Trophoblast cell (in vitro differentiated cells and primary cell): ENCODE measurements around the gene CDC42EP3.

ENCODE experiments used
- DNase-seq, 2 donors: peaks; one replicate each; pipeline ENCODE4 v3.0.0-alpha.2; 2016
- H2AFZ ChIP-seq: 2 replicates; pipeline ENCODE4 v1.6.1; 2013; ENCODE audit warnings: low read length, moderate library complexity, mild to moderate bottlenecking; ENCODE audit not compliant: insufficient read depth, poor library complexity
- H2AK5ac ChIP-seq: 2 replicates; pipeline ENCODE4 v1.6.1; 2013; ENCODE audit warnings: mild to moderate bottlenecking, low read length
- H2BK120ac ChIP-seq: 2 replicates; pipeline ENCODE4 v1.6.1; 2013; ENCODE audit warnings: low read length, mild to moderate bottlenecking, moderate library complexity; ENCODE audit not compliant: insufficient read depth, poor library complexity
- H2BK12ac ChIP-seq: 2 replicates; pipeline ENCODE4 v1.6.1; 2013; ENCODE audit warnings: mild to moderate bottlenecking, low read length, moderate library complexity
- H2BK5ac ChIP-seq: 2 replicates; pipeline ENCODE4 v1.6.1; 2013; ENCODE audit warnings: low read length, low read depth, moderate library complexity, mild to moderate bottlenecking; ENCODE audit not compliant: poor library complexity
- H3K14ac ChIP-seq: 2 replicates; pipeline ENCODE4 v1.6.1; 2013; ENCODE audit warnings: mild to moderate bottlenecking, low read length
- H3K18ac ChIP-seq: 2 replicates; pipeline ENCODE4 v1.6.1; 2013; ENCODE audit warnings: mild to moderate bottlenecking, low read length
- H3K23ac ChIP-seq: 2 replicates; pipeline ENCODE4 v1.6.1; 2013; ENCODE audit warnings: low read length
- H3K27ac ChIP-seq: 2 replicates; pipeline ENCODE4 v1.5.1; 2013; ENCODE audit warnings: low read depth, mild to moderate bottlenecking, inconsistent platforms, low read length, moderate library complexity
- H3K27me3 ChIP-seq: 2 replicates; pipeline ENCODE4 v1.6.1; 2013; ENCODE audit warnings: inconsistent platforms, mild to moderate bottlenecking, low read length, moderate library complexity; ENCODE audit not compliant: insufficient read depth
- H3K36me3 ChIP-seq, 2 experiments: 1 replicate in 1 of 2; 2 replicates in 1 of 2; pipeline ENCODE4 v1.6.1; 2013; ENCODE audit warnings: low read length in 2 of 2, mild to moderate bottlenecking in 2 of 2, moderate library complexity in 1 of 2; ENCODE audit not compliant: insufficient read depth in 2 of 2, control insufficient read depth in 1 of 2
- H3K4ac ChIP-seq: 2 replicates; pipeline ENCODE4 v1.6.1; 2013; ENCODE audit warnings: low read depth, mild to moderate bottlenecking, low read length, moderate library complexity
- H3K4me1 ChIP-seq, 2 experiments: 1 replicate in 1 of 2; 2 replicates in 1 of 2; pipeline ENCODE4 v1.6.1; 2013; ENCODE audit warnings: low read length in 2 of 2, mild to moderate bottlenecking in 2 of 2, moderate library complexity in 1 of 2; ENCODE audit not compliant: insufficient read depth in 2 of 2, control insufficient read depth in 1 of 2
- H3K4me2 ChIP-seq: 2 replicates; pipeline ENCODE4 v1.6.1; 2013; ENCODE audit warnings: inconsistent platforms, mild to moderate bottlenecking, low read length, moderate library complexity
- H3K4me3 ChIP-seq: 2 replicates; pipeline ENCODE4 v1.5.1; 2013; ENCODE audit warnings: mild to moderate bottlenecking, low read depth, low read length, inconsistent platforms
- H3K79me1 ChIP-seq: one replicate; pipeline ENCODE4 v1.6.1; 2013; ENCODE audit warnings: low read length
- H3K79me2 ChIP-seq: 2 replicates; pipeline ENCODE4 v1.6.1; 2013; ENCODE audit warnings: low read length, mild to moderate bottlenecking; ENCODE audit not compliant: control insufficient read depth, insufficient read depth, poor library complexity
- H3K9ac ChIP-seq: 2 replicates; pipeline ENCODE4 v1.6.1; 2013; ENCODE audit warnings: mild to moderate bottlenecking, low read length
- H3K9me3 ChIP-seq: 2 replicates; pipeline ENCODE4 v1.6.1; 2013; ENCODE audit warnings: low read depth, mild to moderate bottlenecking, control low read depth, inconsistent platforms, low read length; ENCODE audit not compliant: insufficient read depth
- H4K12ac ChIP-seq: 2 replicates; pipeline ENCODE4 v1.6.1; 2013; ENCODE audit warnings: low read depth, mild to moderate bottlenecking, low read length, moderate library complexity
- H4K8ac ChIP-seq: 2 replicates; pipeline ENCODE4 v1.6.1; 2013; ENCODE audit warnings: low read depth, mild to moderate bottlenecking, low read length, moderate library complexity
- H4K91ac ChIP-seq: one replicate; pipeline ENCODE4 v1.6.1; 2013; ENCODE audit warnings: low read depth, mild to moderate bottlenecking, low read length, moderate library complexity
- WGBS: extraction: QIAGEN DNeasy Blood & Tissue Kit; methylation state at CpG from one replicate; pipeline ENCODE4 v1.1.7; 2013; ENCODE audit warnings: missing lambda C conversion rate; ENCODE audit not compliant: insufficient read length, insufficient coverage; ENCODE audit errors: extremely low coverage; 5-methylcytosine and 5-hydroxymethylcytosine counted together

The CDC42EP3 gene

GRCh38 chr2:37618326-37618725 lies 53.1 kb downstream of the CDC42EP3 start:
- no CpG with 5 or more reads among the region's 3 CpGs for WGBS
- Histone ChIP-seq H3K18ac (no peak overlapping the region), H3K4me2 (no peak overlapping the region), H3K9me3 (no peaks in the 10 kb centered on the region), H3K27me3 (no peaks in the 10 kb centered on the region), H3K36me3 (no peaks in the 10 kb centered on the region), H3K79me1 (no peaks in the 10 kb centered on the region), H3K4me1 (peaks cover 0 to 4% of the 10 kb centered on the region in 2 experiments), H3K27ac (no peak overlapping the region), H4K8ac (no peak overlapping the region), H3K79me2 (no peaks in the 10 kb centered on the region), H2BK120ac (no peak overlapping the region), H3K4ac (no peak overlapping the region), H2AK5ac (no peak overlapping the region), H4K91ac (no peak overlapping the region), H4K12ac (no peak overlapping the region), H3K4me3 (no peak overlapping the region), H3K23ac (no peak overlapping the region), H2AFZ (no peak overlapping the region), H3K9ac (peak overlapping the region; percentile 41), H2BK12ac (no peak overlapping the region), H3K14ac (no peak overlapping the region), H2BK5ac (no peak overlapping the region)
- no peak for DNase-seq

GRCh38 chr2:37617119-37617892 lies 54.1 kb downstream of the CDC42EP3 start:
- H2BK12ac ChIP-seq: no peak overlapping the region
- no CpG with 5 or more reads among the region's 14 CpGs for WGBS
- no peak overlapping the region for H2AK5ac ChIP-seq
- H3K79me1 ChIP-seq: no peaks in the 10 kb centered on the region
- no peak overlapping the region for H3K27ac ChIP-seq
- no peak overlapping the region for H2BK5ac ChIP-seq
- H3K14ac ChIP-seq: no peak overlapping the region
- H3K23ac ChIP-seq: no peak overlapping the region
- no peak overlapping the region for H4K12ac ChIP-seq
- H3K9ac ChIP-seq: no peak overlapping the region
- H3K4me3 ChIP-seq: no peak overlapping the region
- no peak overlapping the region for H4K8ac ChIP-seq
- no peaks in the 10 kb centered on the region for H3K79me2 ChIP-seq
- no peak overlapping the region for H2BK120ac ChIP-seq
- H3K36me3 ChIP-seq: no peaks in the 10 kb centered on the region
- H2AFZ ChIP-seq: no peak overlapping the region
- H3K4ac ChIP-seq: no peak overlapping the region
- H3K27me3 ChIP-seq: no peaks in the 10 kb centered on the region
- H4K91ac ChIP-seq: no peak overlapping the region
- no peaks in the 10 kb centered on the region for H3K9me3 ChIP-seq
- H3K4me2 ChIP-seq: no peak overlapping the region
- H3K4me1 ChIP-seq: peaks cover 0 to 4% of the 10 kb centered on the region in 2 experiments
- no peak overlapping the region for H3K18ac ChIP-seq
- DNase-seq: peak in 1 of 2 donors; percentile 28

- Histone ChIP-seq H3K9ac (no peak overlapping the region), H3K27ac (no peak overlapping the region), H4K91ac (no peak overlapping the region), H3K9me3 (no peaks in the 10 kb centered on the region), H3K4ac (no peak overlapping the region), H3K23ac (no peak overlapping the region), H4K12ac (no peak overlapping the region), H2AFZ (no peak overlapping the region), H2BK120ac (no peak overlapping the region), H2BK12ac (no peak overlapping the region), H3K4me2 (no peak overlapping the region), H4K8ac (no peak overlapping the region), H3K79me2 (no peaks in the 10 kb centered on the region), H3K36me3 (no peaks in the 10 kb centered on the region), H3K4me1 (peaks cover 0 to 4% of the 10 kb centered on the region in 2 experiments), H3K27me3 (no peaks in the 10 kb centered on the region), H3K14ac (no peak overlapping the region), H3K4me3 (no peak overlapping the region), H2BK5ac (no peak overlapping the region), H2AK5ac (no peak overlapping the region), H3K18ac (no peak overlapping the region), H3K79me1 (no peaks in the 10 kb centered on the region)
- WGBS: no CpG with 5 or more reads among the region's 2 CpGs
- peak; percentile 84 to 94 for DNase-seq
These were observed 54.8 kb downstream of the CDC42EP3 start for GRCh38 chr2:37616677-37617005.

- Histone ChIP-seq H3K14ac (no peak overlapping the region), H2BK120ac (no peak overlapping the region), H3K79me2 (no peaks in the 10 kb centered on the region), H2AK5ac (no peak overlapping the region), H3K18ac (no peak overlapping the region), H3K27ac (no peak overlapping the region), H3K23ac (no peak overlapping the region), H2BK5ac (no peak overlapping the region), H3K4ac (no peak overlapping the region), H3K9ac (no peak overlapping the region), H3K4me1 (peaks cover 0 to 4% of the 10 kb centered on the region in 2 experiments), H3K4me3 (no peak overlapping the region), H4K91ac (no peak overlapping the region), H3K4me2 (no peak overlapping the region), H4K8ac (no peak overlapping the region), H4K12ac (no peak overlapping the region), H2BK12ac (no peak overlapping the region), H3K9me3 (no peaks in the 10 kb centered on the region), H3K79me1 (no peaks in the 10 kb centered on the region), H2AFZ (no peak overlapping the region), H3K36me3 (no peaks in the 10 kb centered on the region), H3K27me3 (no peaks in the 10 kb centered on the region)
- WGBS: no CpG with 5 or more reads among the region's 6 CpGs
- no peak for DNase-seq
These were observed 55.4 kb downstream of the CDC42EP3 start for GRCh38 chr2:37615804-37616676.
